ENCODE results near the gene GAD1. TPM values are rescaled to one million over a fixed set of nuclear protein-coding genes. Genes with fewer than 3 reads are reported as not detected.

The GAD1 gene
- total and polyA plus RNA-seq, 5 donors from 2014 or later: not detected

DNA sequence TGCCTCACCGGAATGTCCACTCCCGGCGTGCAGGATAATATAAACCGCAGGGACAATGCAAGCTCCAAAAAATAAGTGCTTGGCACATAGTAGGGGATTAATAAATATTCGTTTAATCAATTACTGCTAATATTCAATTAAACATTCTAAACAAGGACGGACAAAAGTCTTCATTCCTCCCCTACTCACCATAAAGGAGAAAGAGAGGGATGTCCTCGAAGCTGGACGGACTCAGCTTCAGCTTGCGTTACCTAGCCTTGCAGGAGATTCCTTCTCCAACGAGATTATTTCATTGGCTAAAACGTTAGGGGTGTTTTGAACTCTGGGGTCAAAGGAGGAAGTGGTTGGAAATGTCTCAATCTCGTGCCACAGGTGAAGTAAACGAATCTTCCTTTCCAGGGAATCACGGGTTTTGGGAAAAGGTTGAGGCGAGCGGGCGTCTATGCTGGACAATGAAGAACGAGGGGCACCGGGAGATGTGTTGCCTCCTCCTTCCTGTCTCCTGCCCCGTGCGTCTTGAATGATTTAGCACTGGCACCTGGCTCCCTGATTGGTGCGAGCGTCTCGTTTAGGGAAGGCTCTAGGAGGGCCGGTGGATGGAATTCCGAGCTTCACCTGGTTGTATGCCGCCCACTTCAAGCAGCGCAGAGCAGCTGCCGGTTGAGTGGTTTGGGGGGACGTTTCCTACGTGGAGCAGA is 2.0 kb upstream of the GAD1 start:
- no peak for DNase-seq
- Mint-ChIP-seq H3K9me3 (no peaks in the 10 kb centered on the region), H3K4me3 (peak overlapping the region; percentile 22 to 87 (median 64)), H3K27ac (peak overlapping the region in 1 of 3 donors; percentile 66), H3K4me1 (peaks cover 5 to 56% (median 9%) of the 10 kb centered on the region in 4 donors), H3K36me3 (no peaks in the 10 kb centered on the region), H3K27me3 (peaks cover 91% of the 10 kb centered on the region)
- Histone ChIP-seq H3K9me3 (ENCODE audit: control insufficient read depth in 2 of 2, low read length in 2 of 2) (no peaks in the 10 kb centered on the region), H3K4me3 (ENCODE audit: low read depth, low read length) (no peak overlapping the region), H3K27me3 (ENCODE audit: control insufficient read depth, insufficient read depth, low read length) (peaks cover 35% of the 10 kb centered on the region), H3K27ac (ENCODE audit: insufficient read depth, low read length, poor library complexity, severe bottlenecking) (no peak overlapping the region), H3K36me3 (ENCODE audit: control insufficient read depth, insufficient read depth, low read length) (no peaks in the 10 kb centered on the region), H3K4me1 (ENCODE audit: control insufficient read depth, insufficient read depth, low read length, poor library complexity, severe bottlenecking) (peaks cover 43% of the 10 kb centered on the region)
- ATAC-seq (ENCODE audit: low read depth in 2 of 2): no peak

DNA sequence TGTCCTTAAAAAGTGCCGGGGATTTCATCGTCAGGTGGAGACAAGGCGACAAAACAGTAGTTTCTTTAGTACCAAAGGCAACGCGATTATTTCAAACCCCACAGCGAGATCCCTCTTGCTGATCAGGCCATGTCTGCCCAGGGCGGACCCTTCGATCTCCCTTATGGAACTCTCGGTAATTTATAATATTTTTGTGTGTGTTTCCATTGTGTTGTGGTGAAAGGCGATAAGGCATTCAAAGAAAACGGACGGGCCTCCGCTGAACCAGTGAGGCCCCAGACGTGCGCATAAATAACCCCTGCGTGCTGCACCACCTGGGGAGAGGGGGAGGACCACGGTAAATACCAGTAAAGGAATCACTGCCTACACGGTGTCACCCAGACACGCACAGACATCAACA is 1.4 kb upstream of the GAD1 start:
- H3K9me3 Mint-ChIP-seq: no peaks in the 10 kb centered on the region
- no peaks in the 10 kb centered on the region for H3K36me3 Mint-ChIP-seq
- Histone ChIP-seq H3K4me3 (ENCODE audit: low read depth, low read length) (no peak overlapping the region), H3K36me3 (ENCODE audit: control insufficient read depth, insufficient read depth, low read length) (no peaks in the 10 kb centered on the region), H3K4me1 (ENCODE audit: control insufficient read depth, insufficient read depth, low read length, poor library complexity, severe bottlenecking) (peaks cover 49% of the 10 kb centered on the region), H3K27ac (ENCODE audit: insufficient read depth, low read length, poor library complexity, severe bottlenecking) (no peak overlapping the region), H3K9me3 (ENCODE audit: control insufficient read depth in 2 of 2, low read length in 2 of 2) (no peaks in the 10 kb centered on the region), H3K27me3 (ENCODE audit: control insufficient read depth, insufficient read depth, low read length) (peaks cover 36% of the 10 kb centered on the region)
- H3K4me3 Mint-ChIP-seq: peak overlapping the region; percentile 72 to 94 (median 84)
- no peak overlapping the region for H3K27ac Mint-ChIP-seq
- peaks cover 92% of the 10 kb centered on the region for H3K27me3 Mint-ChIP-seq
- H3K4me1 Mint-ChIP-seq: peaks cover 5 to 62% (median 9%) of the 10 kb centered on the region in 4 donors
- ATAC-seq (ENCODE audit: low read depth in 2 of 2) (no peak), DNase-seq (no peak)

DNA sequence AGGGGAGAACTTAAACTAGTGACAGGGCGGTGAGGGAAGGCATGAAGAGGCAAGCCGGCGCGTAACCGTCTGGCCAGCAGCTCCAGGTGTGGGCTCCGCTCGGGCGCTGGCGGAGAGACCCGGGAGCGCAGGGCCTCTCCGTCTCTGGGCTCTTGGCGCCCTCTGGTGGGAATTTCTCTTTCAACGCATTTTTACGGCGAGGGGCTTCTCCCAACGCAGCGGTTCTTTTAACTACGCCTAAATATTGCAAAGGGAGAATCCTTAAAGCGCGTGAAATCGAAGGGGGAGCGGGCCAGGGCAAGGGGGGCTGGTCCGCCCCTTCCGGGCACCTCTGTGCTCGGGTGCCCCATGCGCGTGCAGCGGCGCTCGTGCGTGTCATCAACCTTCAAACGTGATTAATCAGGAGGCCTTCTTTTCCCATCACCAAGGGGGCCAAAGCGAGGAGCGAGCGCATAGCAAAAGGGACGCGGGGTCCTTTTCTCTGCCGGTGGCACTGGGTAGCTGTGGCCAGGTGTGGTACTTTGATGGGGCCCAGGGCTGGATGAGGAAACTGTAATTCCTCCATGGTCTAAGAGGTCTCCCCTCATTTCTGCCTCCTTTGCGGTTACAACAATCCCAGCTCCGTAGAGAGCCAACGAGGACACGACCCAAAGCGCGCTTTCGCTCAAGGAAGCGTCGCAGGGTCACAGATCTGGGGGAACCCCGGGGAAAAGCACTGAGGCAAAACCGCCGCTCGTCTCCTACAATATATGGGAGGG is 762 bp upstream of the GAD1 start:
- Mint-ChIP-seq H3K9me3 (peaks cover 0 to 4% (median 0%) of the 10 kb centered on the region in 7 donors), H3K4me1 (peaks cover 10 to 68% (median 15%) of the 10 kb centered on the region in 4 donors), H3K4me3 (peak overlapping the region; percentile 72 to 94 (median 84)), H3K27me3 (peaks cover 92% of the 10 kb centered on the region), H3K27ac (peak overlapping the region in 1 of 3 donors; percentile 7), H3K36me3 (no peaks in the 10 kb centered on the region)
- Histone ChIP-seq H3K4me3 (ENCODE audit: low read depth, low read length) (peak overlapping the region; percentile 41), H3K27me3 (ENCODE audit: control insufficient read depth, insufficient read depth, low read length) (peaks cover 38% of the 10 kb centered on the region), H3K4me1 (ENCODE audit: control insufficient read depth, insufficient read depth, low read length, poor library complexity, severe bottlenecking) (peaks cover 54% of the 10 kb centered on the region), H3K9me3 (ENCODE audit: control insufficient read depth in 2 of 2, low read length in 2 of 2) (no peaks in the 10 kb centered on the region), H3K36me3 (ENCODE audit: control insufficient read depth, insufficient read depth, low read length) (no peaks in the 10 kb centered on the region), H3K27ac (ENCODE audit: insufficient read depth, low read length, poor library complexity, severe bottlenecking) (no peak overlapping the region)
- DNase-seq: peak; percentile 25 to 61 (median 57)
- peak in 1 of 2 donors; percentile 35 for ATAC-seq (ENCODE audit: low read depth in 2 of 2)

DNA sequence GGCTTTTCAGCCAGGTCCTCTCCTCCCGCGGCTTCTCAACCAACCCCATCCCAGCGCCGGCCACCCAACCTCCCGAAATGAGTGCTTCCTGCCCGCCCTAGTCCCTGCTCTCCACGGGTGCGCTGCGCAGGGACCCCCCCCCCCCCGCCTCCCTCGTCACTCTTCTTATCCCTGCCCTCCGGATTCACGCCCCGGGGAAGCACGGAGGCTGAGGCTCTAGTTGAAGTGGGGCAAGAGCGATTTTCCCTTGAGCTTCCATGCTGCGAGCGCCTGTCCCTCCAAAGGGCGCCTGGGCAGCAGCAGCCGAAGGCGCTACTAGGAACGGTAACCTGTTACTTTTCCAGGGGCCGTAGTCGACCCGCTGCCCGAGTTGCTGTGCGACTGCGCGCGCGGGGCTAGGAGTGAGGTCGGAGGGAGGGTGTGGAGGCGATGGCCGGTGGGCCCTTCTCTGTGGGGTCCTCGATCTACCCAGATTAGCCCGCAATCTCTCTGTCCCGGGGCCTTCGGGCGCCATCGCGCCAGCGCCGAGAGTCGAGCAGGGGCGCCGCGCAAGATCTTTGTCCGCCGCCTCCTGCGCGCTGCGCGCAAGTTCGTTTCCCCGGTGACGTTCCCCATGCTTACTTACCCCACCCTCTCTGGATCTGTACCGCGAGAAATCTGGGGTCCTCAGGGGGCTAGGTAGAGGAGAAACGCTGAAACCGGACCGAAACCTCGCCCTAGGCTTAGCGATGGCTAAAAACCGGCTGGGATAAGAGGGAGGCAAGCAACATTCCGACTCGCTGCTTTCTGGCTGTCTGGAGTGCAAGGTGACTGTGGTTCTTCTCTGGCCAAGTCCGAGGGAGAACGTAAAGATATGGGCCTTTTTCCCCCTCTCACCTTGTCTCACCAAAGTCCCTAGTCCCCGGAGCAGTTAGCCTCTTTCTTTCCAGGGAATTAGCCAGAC is 677 bp downstream of the GAD1 start:
- H3K27me3 ChIP-seq (ENCODE audit: control insufficient read depth, insufficient read depth, low read length): peaks cover 43% of the 10 kb centered on the region
- Mint-ChIP-seq H3K36me3 (no peaks in the 10 kb centered on the region), H3K27me3 (peaks cover 91% of the 10 kb centered on the region), H3K4me1 (peaks cover 12 to 80% (median 21%) of the 10 kb centered on the region in 4 donors), H3K4me3 (peak overlapping the region; percentile 50 to 76 (median 68)), H3K9me3 (peaks cover 0 to 4% (median 0%) of the 10 kb centered on the region in 7 donors), H3K27ac (no peak overlapping the region)
- ATAC-seq (ENCODE audit: low read depth in 2 of 2) (no peak), DNase-seq (peak in 1 of 3 donors; percentile 35)
- peaks cover 69% of the 10 kb centered on the region for H3K4me1 ChIP-seq (ENCODE audit: control insufficient read depth, insufficient read depth, low read length, poor library complexity, severe bottlenecking)
- no peaks in the 10 kb centered on the region for H3K9me3 ChIP-seq (ENCODE audit: control insufficient read depth in 2 of 2, low read length in 2 of 2)
- no peak overlapping the region for H3K4me3 ChIP-seq (ENCODE audit: low read depth, low read length)
- H3K36me3 ChIP-seq (ENCODE audit: control insufficient read depth, insufficient read depth, low read length): no peaks in the 10 kb centered on the region
- H3K27ac ChIP-seq (ENCODE audit: insufficient read depth, low read length, poor library complexity, severe bottlenecking): no peak overlapping the region

DNA sequence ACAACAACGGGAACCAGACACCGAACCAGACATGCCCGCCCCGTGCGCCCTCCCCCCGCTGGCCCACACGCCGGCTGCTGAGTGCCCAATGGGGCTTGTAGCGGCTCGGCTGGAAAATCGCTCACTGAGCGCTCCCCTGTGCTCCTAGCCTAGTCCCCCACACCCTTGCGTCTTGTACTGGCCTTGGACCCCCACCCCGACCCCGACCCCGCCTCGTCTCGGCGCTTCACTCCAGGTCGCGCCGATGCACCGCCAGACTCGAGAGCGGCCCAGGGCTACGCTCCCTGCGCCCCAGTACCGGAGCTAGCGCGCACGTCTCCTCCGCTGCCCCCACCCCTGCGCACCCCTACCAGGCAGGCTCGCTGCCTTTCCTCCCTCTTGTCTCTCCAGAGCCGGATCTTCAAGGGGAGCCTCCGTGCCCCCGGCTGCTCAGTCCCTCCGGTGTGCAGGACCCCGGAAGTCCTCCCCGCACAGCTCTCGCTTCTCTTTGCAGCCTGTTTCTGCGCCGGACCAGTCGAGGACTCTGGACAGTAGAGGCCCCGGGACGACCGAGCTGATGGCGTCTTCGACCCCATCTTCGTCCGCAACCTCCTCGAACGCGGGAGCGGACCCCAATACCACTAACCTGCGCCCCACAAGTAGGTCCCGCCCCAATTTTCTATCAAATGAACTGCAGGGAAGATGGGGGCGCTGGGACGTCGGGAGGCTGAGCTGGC is 1.5 kb downstream of the GAD1 start:
- H3K27me3 ChIP-seq (ENCODE audit: control insufficient read depth, insufficient read depth, low read length): peaks cover 44% of the 10 kb centered on the region
- no peak overlapping the region for H3K4me3 ChIP-seq (ENCODE audit: low read depth, low read length)
- DNase-seq: no peak
- H3K27ac ChIP-seq (ENCODE audit: insufficient read depth, low read length, poor library complexity, severe bottlenecking): no peak overlapping the region
- H3K4me1 Mint-ChIP-seq: peaks cover 16 to 85% (median 22%) of the 10 kb centered on the region in 4 donors
- H3K36me3 Mint-ChIP-seq: no peaks in the 10 kb centered on the region
- peaks cover 0 to 4% (median 0%) of the 10 kb centered on the region in 7 donors for H3K9me3 Mint-ChIP-seq
- H3K27ac Mint-ChIP-seq: no peak overlapping the region
- H3K4me1 ChIP-seq (ENCODE audit: control insufficient read depth, insufficient read depth, low read length, poor library complexity, severe bottlenecking): peaks cover 76% of the 10 kb centered on the region
- no peaks in the 10 kb centered on the region for H3K36me3 ChIP-seq (ENCODE audit: control insufficient read depth, insufficient read depth, low read length)
- ATAC-seq (ENCODE audit: low read depth in 2 of 2): no peak
- peak overlapping the region; percentile 50 to 82 (median 74) for H3K4me3 Mint-ChIP-seq
- H3K27me3 Mint-ChIP-seq: peaks cover 83% of the 10 kb centered on the region
- H3K9me3 ChIP-seq (ENCODE audit: control insufficient read depth in 2 of 2, low read length in 2 of 2): no peaks in the 10 kb centered on the region

DNA sequence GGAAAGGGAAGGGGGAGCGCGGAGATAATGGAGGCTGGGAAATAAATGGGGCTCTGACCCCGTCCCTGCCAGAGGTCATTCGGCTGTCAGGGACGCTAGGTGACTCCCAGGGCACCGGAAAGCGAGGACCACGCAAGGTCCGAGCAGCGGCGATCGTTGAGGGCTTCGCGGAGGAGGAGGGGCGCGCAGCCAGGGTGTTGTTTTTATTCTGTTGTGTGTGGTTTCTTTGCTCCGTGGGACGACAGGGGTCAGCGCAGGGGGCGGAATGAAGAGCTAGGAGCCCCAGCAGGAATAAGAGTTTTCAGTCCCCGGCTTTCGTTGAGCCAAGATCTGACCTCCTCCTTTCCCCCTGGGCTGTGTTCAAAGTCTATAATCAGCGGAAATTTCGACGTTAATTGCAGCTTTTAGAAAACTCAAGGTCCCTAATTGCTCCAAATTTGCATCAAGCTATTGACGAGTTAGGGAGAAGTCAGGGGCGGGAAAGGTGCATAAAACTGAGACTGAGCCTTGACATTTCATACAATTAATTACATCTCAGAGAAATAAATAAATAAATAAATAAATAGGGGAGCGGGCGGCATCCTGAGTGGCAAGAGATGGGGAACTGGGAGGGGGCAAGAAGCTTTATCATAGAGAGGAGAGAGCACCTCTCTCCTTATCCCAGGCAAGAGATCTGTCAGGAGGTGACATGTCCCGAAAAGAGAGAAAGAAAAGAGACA is 2.2 kb downstream of the GAD1 start:
- H3K36me3 Mint-ChIP-seq: no peaks in the 10 kb centered on the region
- H3K4me1 Mint-ChIP-seq: peaks cover 16 to 80% (median 23%) of the 10 kb centered on the region in 4 donors
- no peaks in the 10 kb centered on the region for H3K36me3 ChIP-seq (ENCODE audit: control insufficient read depth, insufficient read depth, low read length)
- H3K27me3 Mint-ChIP-seq: peaks cover 78% of the 10 kb centered on the region
- DNase-seq (no peak), ATAC-seq (ENCODE audit: low read depth in 2 of 2) (no peak)
- peak overlapping the region in 3 of 4 donors; percentile 74 to 82 (median 76) for H3K4me3 Mint-ChIP-seq
- no peak overlapping the region for H3K27ac Mint-ChIP-seq
- peaks cover 74% of the 10 kb centered on the region for H3K4me1 ChIP-seq (ENCODE audit: control insufficient read depth, insufficient read depth, low read length, poor library complexity, severe bottlenecking)
- H3K27ac ChIP-seq (ENCODE audit: insufficient read depth, low read length, poor library complexity, severe bottlenecking): no peak overlapping the region
- no peak overlapping the region for H3K4me3 ChIP-seq (ENCODE audit: low read depth, low read length)
- no peaks in the 10 kb centered on the region for H3K9me3 ChIP-seq (ENCODE audit: control insufficient read depth in 2 of 2, low read length in 2 of 2)
- H3K9me3 Mint-ChIP-seq: peaks cover 0 to 4% (median 0%) of the 10 kb centered on the region in 7 donors
- H3K27me3 ChIP-seq (ENCODE audit: control insufficient read depth, insufficient read depth, low read length): peaks cover 45% of the 10 kb centered on the region
